NK-92 (cell line): ENCODE measurements around the gene ZBTB20.
"Not testable (repeated sequence)": the region's sequence is repeated elsewhere in the genome, so short reads cannot be mapped to it uniquely, and the experiment has no call there.

ENCODE experiments used
- DNase-seq: peaks from one replicate; lab custom pipeline; 2025; ENCODE audit not compliant: unreplicated experiment; lab: John Stamatoyannopoulos, UW

Gene ZBTB20

DNA sequence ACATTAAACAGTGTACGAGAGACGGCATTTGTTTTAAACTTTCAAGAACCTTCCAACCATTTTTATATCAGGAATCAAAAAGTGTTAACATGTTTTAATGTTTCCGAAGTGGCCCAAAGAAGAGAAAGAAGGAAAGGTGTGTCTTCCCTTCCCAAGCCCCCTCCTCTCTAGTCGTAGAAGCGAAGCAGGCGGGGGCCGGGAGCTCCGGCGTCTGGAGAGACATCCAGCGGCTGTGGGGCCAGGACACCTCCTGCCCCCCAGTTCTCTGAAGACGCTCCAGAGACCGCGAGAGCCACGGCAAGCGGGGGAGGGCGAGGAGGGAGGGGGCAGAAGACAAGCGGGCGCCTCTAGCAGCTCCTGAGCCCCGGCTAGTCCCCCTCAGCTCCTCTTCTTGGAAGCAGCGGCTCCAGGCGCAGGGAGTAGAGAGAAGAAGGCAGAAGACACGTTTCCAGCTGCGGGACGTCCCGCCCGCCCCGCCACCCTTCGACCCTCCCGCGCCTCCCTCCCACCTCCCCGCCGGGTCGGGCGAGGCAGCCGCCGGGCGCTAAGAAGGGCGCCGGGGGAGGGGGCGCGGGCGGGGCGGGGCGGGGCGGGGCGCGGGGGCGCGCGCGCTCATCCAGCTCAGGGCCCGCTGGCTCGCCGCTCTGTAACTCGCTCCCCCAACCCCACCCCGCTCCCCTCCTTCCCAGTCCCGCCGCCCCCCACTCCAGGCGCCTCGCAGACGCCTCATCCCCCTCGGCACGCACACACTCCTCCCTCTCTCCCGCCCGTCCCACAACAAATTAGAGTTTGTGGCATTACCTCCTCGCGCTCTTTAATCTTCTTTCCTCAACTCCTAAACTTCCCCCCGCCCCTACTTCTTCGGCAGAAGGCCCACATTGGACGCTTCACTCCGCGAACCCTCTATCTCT, at the start of gene ZBTB20:
ZBTB20 (minus strand) TSS at position 871 of the 911 bp plus-strand sequence.
- no peak for DNase-seq

DNA sequence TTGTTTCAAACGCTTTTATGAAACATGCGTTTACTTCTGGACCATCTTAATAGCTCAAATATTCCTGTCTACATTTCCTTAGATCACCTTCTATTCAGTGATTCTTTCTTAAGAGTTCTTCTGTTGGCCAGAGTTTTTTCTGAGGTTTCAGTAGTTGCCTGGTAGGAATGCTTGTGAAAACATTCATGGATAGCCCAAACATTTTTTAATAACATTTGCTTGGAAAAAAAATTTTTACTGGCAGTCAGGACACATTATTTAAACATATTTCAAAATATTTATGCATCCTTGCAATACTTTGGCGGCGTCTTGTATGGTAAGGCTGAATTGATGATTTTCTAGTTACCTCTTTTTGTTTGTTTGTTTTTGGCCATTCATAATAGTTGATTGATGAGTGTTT, 47.4 kb upstream of the ZBTB20 start:
- DNase-seq: no peak

DNA sequence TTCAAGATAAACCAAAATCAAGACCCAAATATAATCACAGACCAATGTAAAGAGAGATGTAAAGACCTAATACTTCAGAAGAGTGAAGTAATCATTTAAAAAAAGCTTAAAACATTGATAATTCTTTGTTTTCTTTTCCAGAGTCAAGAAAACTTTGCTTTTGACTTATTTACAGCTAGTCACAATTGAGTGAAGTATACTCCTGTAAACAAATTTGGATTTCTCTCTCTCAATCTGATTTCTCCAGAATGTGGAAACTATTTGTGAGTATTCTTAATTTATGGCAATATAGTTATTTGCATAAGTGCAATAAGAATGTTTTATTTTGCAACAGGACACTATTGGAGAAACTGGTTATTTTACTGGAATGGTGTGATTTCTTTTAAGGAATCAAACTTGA, 43.7 kb upstream of the ZBTB20 start:
- DNase-seq: no peak

DNA sequence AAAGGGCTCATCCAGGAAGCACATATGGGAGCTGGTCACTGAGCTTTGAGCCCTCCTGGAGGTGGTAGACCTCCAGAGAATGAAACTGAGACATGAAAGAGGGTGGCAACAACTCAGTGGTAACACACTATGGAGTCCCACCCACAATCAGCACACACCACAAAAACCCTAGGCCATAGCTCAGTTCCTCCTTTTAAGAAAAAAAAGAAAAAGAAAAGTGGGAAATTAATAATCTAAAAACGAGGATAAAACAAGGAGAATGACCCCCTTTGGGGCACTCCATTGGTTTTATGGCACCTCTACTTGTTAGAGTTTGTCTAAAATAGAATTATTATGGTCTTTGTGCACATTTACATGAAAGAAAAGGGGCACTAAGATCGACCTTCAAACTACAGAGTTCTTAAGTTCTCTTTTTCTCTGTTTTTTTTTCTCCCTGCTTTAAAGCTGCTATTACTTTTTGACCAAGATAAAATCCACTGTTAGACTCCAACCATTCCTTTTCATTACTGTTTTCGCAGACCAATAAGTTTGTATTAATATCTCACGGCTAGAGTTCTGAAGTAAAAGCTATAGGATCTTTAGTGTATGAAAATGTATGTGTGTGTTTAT, 40.2 kb upstream of the ZBTB20 start:
- no peak for DNase-seq

DNA sequence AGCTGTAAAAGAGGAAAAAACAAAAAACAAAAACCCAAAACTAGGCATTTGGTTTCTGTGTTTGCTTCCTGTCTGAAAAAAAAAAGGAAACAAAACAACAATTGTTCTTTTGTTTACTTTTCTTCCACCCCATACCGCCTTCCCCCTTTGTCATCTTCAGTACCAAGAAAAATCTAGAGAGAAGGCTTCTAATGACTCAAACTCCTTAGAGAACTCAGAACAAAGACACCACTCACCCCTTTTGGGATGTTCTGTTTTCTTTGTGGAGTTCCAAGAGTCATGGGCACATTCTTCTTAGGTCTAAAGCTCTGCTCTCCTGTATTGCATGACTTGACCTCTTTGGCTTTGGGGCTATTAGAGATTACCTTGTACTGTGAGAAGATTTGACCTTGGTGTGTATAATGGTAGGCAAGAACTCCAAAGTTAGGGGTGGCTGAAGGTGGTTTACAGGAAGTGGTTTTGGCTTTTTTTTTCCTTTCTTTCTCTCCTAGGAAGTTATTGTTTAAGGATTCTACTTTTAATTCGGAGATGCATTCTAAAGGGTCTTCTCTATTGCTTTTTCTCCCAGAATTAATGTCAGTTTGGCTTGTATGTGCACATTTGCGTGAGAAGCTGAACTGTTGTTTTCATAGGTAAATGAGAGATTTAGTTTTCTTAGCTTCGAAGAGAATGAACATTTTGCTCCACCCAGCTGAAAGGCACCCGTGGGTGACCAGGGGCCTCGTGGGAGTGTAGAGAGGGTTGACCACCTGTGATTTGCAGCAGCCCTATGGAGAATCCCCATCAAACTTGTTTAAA, 39.5 kb upstream of the ZBTB20 start:
- no peak for DNase-seq

DNA sequence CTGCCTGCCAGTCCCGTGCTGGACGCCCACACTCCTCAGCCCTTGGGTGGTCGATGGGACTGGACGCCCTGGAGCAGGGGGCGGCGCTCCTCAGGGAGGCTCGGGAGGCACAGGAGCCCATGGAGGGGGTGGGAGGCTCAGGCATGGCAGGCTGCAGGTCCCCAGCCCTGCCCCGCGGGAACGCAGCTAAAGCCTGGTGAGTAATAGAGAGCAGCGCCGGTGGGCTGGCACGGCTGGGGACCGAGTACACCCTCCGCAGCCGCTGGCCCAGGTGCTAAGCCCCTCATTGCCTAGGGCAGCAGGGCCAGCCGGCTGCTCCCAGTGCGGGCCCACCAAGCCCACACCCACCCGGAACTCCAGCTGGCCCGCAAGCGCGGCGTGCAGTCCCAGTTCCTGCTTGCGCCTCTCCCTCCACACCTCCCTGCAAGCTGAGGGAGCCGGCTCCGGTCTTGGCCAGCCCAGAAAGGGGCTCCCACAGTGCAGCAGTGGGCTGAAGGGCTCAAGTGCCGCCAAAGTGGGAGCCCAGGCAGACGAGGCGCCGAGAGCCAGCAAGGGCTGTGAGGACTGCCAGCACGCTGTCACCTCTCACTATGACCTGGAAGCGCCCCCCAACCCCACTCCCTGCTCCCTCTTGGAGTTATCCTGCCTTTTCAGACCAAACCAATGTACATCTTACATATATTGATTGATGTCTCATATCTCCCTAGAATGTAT, 37.9 kb upstream of the ZBTB20 start:
- DNase-seq: not testable (repeated sequence)

DNA sequence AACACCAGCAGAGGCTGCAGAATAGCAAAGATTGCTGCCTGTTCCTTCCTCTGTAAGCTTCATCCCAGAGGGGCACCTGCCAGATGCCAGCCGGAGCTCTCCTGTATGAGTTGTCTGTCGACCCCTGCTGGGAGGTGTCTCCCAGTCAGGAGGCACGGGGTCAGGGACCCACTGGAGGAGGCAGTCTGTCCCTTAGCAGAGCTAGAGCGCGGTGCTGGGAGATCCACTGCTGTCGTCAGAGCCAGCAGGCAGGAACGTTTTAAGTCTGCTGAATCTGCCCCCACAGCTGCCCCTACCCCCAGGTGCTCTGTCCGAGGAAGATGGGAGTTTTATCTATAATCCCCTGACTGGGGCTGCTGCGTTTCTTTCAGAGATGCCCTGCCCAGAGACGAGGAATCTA, 31.8 kb upstream of the ZBTB20 start:
- not testable (repeated sequence) for DNase-seq

DNA sequence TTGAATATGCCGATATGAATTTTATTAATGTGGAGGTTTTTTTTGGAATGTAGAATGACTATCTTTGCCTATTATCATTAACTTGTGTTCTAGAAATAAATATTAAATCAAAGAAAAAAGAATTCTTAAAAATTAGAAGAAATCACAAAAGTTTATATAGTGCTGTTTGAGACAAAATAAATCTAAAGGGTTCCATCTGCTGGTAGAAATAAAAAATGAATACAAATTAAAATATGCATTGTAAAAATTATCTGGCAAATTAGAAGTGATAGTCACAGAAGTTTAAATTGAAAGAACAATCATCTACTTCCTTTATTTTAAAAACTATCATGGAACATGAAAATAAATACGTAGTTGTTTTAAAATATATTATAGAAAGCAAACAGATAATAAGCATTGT, 22.7 kb upstream of the ZBTB20 start:
- DNase-seq: no peak

DNA sequence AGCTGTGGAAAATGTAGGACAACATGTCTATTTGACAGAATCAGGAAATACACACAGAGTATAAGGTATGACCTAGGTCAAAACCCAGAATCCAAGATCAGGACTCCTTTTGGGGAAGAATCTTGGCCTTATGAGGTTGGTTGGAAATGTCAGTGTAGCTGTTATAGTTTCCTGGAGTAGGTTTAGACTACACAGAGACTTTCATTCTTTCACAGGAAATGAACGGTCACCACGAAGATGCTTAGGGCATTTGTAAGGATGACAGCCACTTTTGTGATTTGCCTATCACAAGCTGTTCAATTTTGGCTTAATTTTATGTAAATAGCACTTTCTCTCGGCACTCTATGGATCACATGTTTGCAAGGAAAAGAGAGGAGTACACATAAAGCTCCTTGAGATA, 18.6 kb upstream of the ZBTB20 start:
- DNase-seq: no peak

DNA sequence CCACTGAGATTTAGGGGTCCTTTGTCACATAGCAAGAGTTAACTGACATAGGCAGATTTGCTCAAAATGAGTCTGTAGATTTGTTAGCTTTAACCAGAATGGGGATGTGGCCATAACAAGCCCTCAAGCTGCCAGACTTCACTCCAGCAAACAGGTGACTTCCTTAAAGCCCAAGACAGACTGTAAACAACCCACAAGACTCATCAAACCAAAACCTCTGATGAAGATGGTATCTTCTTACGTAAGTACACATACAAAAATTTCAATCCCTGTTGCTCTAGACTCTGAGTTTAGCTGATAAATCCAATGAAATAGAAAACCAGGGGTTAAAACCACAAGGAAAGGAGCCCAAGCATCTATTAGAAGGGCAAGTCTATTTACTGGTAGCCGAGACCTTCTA, 18.2 kb upstream of the ZBTB20 start:
- DNase-seq: no peak

DNA sequence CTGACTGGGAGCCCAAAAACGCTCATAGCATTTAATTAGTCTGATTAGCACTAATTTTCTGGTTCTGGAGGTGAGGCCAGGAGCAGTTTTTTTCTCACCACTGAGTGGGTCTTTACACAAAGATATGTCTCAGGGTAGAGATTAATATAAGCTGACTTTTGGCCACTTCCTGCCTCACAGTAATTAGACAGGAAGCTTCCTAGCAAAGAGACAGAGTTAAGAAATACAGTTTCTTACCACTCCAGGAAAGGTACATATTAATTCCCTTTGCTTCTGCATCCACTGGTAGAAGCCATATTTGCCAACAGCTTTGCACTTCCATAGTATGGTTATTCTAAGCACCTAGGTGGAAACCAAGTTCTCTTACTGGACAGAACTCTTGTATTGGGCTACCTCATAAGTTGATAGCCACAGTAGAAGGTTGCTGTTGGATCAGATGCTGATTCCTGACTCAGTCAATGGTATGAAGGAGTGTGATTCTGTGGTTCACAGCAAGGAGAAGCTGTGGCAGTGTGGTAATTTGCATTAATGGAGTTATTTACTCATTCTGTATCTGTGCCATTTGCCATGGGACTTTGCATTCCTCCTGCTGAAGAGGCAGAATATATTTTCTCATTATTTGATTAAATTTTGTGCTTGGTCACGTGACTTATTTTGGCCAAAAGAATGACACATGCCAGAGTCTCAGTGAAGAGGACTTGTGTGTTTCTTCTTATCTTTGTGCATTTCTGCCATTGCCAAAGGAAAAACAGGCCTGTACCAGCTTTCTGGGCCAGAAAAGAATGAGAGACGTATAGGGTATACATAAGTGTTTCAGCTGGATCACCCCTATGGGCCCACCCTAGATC, 17.5 kb upstream of the ZBTB20 start:
- no peak for DNase-seq

DNA sequence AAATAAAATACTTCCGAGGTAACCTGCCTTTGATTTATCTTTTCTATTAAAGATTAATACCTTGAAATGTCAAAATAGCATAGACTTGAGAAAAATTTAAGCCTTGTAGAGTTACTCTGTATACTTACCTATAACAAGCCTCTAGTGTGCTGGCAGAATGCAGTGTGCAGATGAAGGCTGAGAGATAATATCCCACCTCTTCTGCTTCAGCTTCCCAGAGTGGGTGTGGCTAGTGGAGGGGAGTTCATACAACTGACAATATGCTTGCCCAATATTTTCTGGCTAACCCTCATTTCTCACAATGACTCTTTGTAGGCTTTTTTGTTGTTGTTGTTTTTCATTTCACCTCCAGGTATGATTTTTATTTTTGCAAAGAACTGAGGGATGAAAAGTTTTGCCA, 15.7 kb upstream of the ZBTB20 start:
- DNase-seq: no peak

DNA sequence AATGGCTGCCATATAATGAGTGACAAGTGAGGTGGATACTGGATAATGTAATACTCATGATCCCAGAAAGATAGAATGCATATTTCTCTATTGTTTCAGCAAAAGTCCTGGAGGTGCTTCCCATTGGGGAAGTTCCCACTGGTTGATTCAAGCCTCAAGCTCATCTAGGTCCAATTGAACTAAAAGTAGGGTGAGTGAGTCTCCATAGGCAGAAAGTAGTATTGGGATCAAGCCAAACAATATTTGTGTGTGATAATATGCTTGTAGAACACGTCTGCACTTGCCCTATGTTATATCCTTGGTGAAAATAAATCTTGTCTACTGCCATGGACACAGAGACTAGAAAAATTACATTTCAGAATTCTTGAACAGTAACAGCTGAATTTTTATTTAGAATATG, 14.8 kb upstream of the ZBTB20 start:
- no peak for DNase-seq

DNA sequence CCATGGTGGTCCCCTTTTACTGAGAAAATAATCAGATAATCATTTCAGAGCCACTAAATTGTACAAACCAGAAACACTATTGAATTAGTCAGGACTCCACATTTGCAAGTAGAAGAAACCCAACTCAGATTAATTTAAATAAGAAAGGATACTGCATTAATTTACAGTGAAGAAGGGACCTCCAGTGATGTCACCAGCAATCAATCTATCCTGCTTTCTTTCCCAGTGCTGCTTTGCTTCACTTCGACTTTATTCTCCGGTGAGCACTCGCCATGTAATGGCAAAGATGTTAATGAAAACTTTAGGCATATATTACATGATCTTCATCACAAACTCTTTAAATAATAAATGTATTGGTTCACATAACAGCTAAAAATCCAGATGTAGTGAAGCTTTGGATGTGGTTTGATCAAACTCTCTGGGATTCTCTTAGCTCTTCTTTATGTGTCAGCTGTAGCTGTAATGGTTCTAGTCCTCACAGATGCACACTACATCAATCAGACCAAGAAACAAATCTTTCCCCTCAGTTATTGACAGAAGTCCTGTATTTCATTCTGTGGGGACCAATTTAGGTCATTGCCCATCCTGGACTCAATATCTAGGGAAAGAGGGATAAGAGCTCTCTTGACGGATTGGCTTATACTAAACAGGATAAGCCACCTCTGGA, 14.2 kb upstream of the ZBTB20 start:
- no peak for DNase-seq

DNA sequence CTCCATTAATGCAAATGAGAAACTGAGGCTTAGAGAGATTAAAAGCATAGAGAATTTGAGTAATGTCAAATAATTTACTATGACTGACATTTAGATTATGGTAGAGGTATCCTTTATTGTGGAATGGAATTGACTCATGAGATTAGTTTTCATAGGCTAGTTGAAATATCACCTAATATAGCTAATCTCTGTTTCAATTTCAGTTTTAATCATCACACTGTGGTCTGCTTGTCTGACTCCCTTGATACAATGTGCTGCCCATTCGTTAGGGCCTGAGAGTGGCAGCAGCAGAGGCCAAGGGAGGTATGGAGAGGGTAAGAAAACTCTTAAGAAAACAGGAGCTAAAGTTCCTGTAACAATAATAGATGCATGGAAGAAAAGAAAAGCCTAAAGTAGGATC, 13.2 kb upstream of the ZBTB20 start:
- no peak for DNase-seq

DNA sequence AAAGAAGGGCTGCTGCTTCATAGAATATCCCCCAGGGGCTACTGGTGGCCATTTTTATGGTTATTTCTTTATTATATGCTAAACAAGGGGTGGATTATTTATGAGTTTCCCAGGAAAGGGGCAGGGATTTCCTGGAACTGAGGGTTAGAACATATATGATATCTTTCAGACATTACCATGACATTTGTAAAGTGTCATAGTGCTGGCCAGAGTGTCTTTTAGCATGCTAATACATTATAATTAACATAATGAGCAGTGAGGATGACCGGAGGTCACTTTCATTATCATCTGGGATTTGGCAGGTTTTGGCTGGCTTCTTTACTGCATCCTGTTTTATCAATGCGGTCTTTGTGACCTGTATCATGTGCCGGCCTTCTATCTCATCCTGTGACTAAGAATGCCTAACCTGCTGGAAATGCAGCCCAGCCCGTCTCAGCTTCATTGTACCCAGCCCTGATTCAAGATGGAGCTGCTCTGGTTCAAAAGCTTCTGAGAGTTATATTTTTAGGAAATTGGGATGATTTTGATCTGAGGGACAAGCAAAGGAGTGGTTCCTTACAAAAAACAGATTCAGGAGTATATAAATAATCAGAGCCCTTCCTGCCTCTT, 9.1 kb upstream of the ZBTB20 start:
- no peak for DNase-seq

DNA sequence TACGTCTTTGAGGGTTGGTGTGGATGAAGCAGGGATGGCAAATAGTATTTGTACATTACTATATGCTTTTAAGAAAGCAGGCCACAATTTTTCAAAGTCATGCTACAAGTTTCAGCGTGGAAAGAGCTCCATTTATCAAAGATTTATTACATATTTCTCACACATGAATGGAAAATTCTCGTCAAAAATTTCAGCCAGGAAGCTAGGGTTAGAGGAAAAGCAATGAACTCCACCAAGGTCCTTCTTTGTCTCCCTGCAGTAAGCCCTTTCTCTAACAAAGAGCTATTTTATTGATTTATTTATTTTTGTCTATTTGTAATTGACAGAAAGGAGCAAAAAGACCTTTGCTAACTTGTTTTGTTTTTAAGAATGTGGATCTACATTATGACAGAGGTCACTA, 7.5 kb upstream of the ZBTB20 start:
- no peak for DNase-seq

DNA sequence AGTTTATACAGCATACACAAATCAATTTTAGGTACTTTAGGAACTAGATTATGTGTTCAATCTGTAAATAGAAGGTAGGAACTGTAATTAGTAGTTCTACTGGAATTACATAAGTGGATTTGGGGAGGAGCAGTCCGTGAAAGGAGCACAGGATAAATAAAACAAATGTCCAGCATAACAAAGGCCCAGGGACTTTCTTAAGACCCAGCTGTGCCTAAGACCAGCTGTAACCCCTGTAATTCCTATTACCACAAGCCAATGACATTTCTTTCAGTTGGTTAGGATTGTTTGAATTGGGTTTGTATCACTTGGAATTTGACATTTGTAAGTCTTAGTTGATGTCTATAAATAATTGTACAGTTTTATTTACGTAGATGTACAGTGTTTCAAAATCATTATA, 4.8 kb upstream of the ZBTB20 start:
- no peak for DNase-seq

DNA sequence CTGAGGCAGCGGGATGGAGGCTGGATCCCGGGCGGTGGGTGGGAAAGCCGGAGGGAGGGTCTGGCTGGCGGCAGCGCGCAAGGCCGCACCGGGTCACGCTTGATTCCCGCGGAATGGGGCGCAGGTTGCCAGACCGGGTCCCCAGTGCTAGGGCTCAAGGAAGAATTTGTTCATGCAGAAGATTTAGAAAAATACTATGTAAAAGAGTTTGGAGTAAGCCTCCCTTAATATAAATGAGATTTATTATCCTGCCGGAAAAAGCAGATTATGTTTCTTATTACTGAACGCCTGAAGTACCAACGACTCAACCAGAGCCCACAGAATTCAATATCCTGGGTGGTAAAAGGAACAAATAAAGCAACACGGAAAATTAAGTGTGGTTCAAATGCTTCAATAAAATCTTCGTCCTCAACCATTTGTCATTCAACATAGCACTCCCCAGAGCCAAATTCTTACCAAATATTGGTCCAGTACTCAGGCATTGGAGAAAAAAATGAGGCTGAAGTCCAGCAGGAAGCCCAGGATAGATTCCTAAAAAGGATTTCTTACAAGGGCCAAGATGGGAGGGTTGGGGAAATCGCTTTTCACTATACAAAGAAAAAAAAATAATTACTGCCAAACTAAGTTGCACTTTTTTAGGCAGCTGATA, 1.2 kb upstream of the ZBTB20 start:
- no peak for DNase-seq
